Panc1 (cell line): Measurements from ENCODE around the gene FBXO42. TPM values are rescaled to one million over a fixed set of nuclear protein-coding genes. Genes with fewer than 3 reads are reported as not detected.

Experiments
- ATAC-seq: fragments of 200-7000 bp; cut with Tn5 transposase; 2 replicates; pipeline ENCODE4 v1.9.1; 2020; ENCODE audit warnings: mild to moderate bottlenecking, moderate library complexity
- BruUV-seq: library from RNA; stranded (reverse); fragments of 400-500 nt; replicated peaks from 2 replicates; lab custom pipeline; 2021; lab: Mats Ljungman, UMichigan
- CTCF ChIA-PET: fragments of 300-600 bp; sonication (Branson Sonifier 250); formaldehyde crosslinking; loops from one replicate; lab custom pipeline; 2022; ENCODE audit warnings: antibody characterized with exemption; lab: Charles Lee
- POLR2A ChIA-PET: fragments of 300-600 bp; sonication (Branson Sonifier 250); formaldehyde crosslinking; loops from one replicate; lab custom pipeline; 2022; ENCODE audit warnings: antibody characterized with exemption; lab: Charles Lee
- DNase-seq: peaks from one replicate; pipeline ENCODE4 v3.0.0-alpha.2; 2010; ENCODE audit warnings: low read depth, low spot score
- H3K27ac ChIP-seq: 2 replicates; pipeline ENCODE4 v1.5.1; 2011; ENCODE audit warnings: mild to moderate bottlenecking, low read length, inconsistent platforms
- H3K27me3 ChIP-seq: fragments of 200-500 bp; sonication (Bioruptor generic); 2 replicates; pipeline ENCODE4 v1.6.0; 2014; ENCODE audit warnings: low read length, inconsistent platforms; ENCODE audit not compliant: control insufficient read depth, insufficient read depth
- H3K36me3 ChIP-seq: fragments of 200-500 bp; sonication (Bioruptor generic); 2 replicates; pipeline ENCODE4 v1.5.1; 2014; ENCODE audit warnings: inconsistent platforms, mild to moderate bottlenecking, low read length, moderate library complexity; ENCODE audit not compliant: control insufficient read depth, insufficient read depth
- H3K4me1 ChIP-seq: 2 replicates; pipeline ENCODE4 v1.5.1; 2011; ENCODE audit warnings: inconsistent platforms, mild to moderate bottlenecking, low read length, moderate library complexity; ENCODE audit not compliant: control insufficient read depth, insufficient read depth
- H3K4me3 ChIP-seq, 2 experiments: 2 replicates each; pipeline ENCODE4 v1.5.1; 2011 to 2012; ENCODE audit warnings: low read depth in 2 of 2, low read length in 2 of 2, mild to moderate bottlenecking in 2 of 2, inconsistent platforms in 1 of 2, moderate library complexity in 1 of 2
- H3K9me3 ChIP-seq: fragments of 200-500 bp; sonication (Bioruptor generic); 2 replicates; pipeline ENCODE4 v1.5.1; 2014; ENCODE audit warnings: low read depth, mild to moderate bottlenecking, inconsistent platforms, low read length, moderate library complexity; ENCODE audit not compliant: control insufficient read depth, insufficient read depth
- CTCF ChIP-seq: fragments of 450-650 bp; IDR thresholded peaks from 2 replicates; pipeline ENCODE4 v1.5.1; 2017; ENCODE audit warnings: mild to moderate bottlenecking
- POLR2AphosphoS5 ChIP-seq: IDR thresholded peaks from 2 replicates; pipeline ENCODE4 v1.6.1; 2012; ENCODE audit warnings: mild to moderate bottlenecking, low read depth, low read length, moderate library complexity
- SIN3A ChIP-seq: IDR thresholded peaks from 2 replicates; pipeline ENCODE4 v1.6.1; 2012; ENCODE audit warnings: low read depth, mild to moderate bottlenecking, low read length, moderate library complexity, borderline replicate concordance; ENCODE audit not compliant: insufficient read depth
- TCF7L2 ChIP-seq: IDR thresholded peaks from 2 replicates; pipeline ENCODE4 v1.6.1; 2011; ENCODE audit warnings: mild to moderate bottlenecking, low read depth, low read length, inconsistent platforms
- in situ Hi-C: cut with HindIII; loops from 2 replicates; pipeline ENCODE4 v1.10.0; 2016; ENCODE audit warnings: low sequenced_read_pairs, low pct_unique_long_range_greater_than_20kb
- intact Hi-C: fragments of 100-400 bp; cut with micrococcal nuclease; formaldehyde crosslinking; loops from one replicate; pipeline ENCODE4 v1.10.0; 2022; ENCODE audit not compliant: unreplicated experiment
- total RNA-seq: library from RNA; stranded (reverse); gene quantifications from one replicate; pipeline ENCODE4 v1.2.1, GENCODE V29; 2021; ENCODE audit not compliant: unreplicated experiment
- TF ChIP-seq, protein P1 (sequence below), 2 experiments: IDR thresholded peaks; 2 replicates each; pipeline ENCODE4 v1.6.1; 2011 to 2012; ENCODE audit warnings: low read depth in 2 of 2, control low read depth in 1 of 2, low read length in 1 of 2, mild to moderate bottlenecking in 1 of 2, moderate library complexity in 1 of 2; ENCODE audit not compliant: insufficient read depth in 1 of 2

FBXO42 gene
- total RNA-seq, 1 experiment from 2014 or later, result 25.7 TPM

- Histone ChIP-seq H3K9me3 (no peaks in the 10 kb centered on the region), H3K4me1 (peaks cover 43% of the 10 kb centered on the region), H3K27me3 (no peaks in the 10 kb centered on the region), H3K4me3 (no peak overlapping the region), H3K27ac (no peak overlapping the region), H3K36me3 (no peaks in the 10 kb centered on the region)
- in situ Hi-C loops, result no loop called here
- no peak for DNase-seq
- TF ChIP-seq TCF7L2 (no peak), SIN3A (no peak), CTCF (no peak), POLR2AphosphoS5 (no peak)
- TF ChIP-seq, protein P1, sequence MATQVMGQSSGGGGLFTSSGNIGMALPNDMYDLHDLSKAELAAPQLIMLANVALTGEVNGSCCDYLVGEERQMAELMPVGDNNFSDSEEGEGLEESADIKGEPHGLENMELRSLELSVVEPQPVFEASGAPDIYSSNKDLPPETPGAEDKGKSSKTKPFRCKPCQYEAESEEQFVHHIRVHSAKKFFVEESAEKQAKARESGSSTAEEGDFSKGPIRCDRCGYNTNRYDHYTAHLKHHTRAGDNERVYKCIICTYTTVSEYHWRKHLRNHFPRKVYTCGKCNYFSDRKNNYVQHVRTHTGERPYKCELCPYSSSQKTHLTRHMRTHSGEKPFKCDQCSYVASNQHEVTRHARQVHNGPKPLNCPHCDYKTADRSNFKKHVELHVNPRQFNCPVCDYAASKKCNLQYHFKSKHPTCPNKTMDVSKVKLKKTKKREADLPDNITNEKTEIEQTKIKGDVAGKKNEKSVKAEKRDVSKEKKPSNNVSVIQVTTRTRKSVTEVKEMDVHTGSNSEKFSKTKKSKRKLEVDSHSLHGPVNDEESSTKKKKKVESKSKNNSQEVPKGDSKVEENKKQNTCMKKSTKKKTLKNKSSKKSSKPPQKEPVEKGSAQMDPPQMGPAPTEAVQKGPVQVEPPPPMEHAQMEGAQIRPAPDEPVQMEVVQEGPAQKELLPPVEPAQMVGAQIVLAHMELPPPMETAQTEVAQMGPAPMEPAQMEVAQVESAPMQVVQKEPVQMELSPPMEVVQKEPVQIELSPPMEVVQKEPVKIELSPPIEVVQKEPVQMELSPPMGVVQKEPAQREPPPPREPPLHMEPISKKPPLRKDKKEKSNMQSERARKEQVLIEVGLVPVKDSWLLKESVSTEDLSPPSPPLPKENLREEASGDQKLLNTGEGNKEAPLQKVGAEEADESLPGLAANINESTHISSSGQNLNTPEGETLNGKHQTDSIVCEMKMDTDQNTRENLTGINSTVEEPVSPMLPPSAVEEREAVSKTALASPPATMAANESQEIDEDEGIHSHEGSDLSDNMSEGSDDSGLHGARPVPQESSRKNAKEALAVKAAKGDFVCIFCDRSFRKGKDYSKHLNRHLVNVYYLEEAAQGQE (IDR thresholded peaks at IDR 0.05; ENCODE audit: insufficient read depth in 1 of 2, low read depth in 2 of 2, low read length in 1 of 2), result no peak
- ChIA-PET POLR2A (no interaction called here), CTCF (no interaction called here)
- intact Hi-C loops, result no loop called here
- ATAC-seq, result peak; percentile 34; the same call in 1 of the 2 replicates
- no TSS peak for BruUV-seq
Observed at GRCh38 chr1:16393570-16394521, 41.6 kb upstream of the FBXO42 start.

GRCh38 chr1:16392740-16393569 is 40.7 kb upstream of the FBXO42 start:
- ChIA-PET POLR2A (no interaction called here), CTCF (no interaction called here)
- H3K4me3 ChIP-seq, result no peak overlapping the region
- DNase-seq (no peak), ATAC-seq (no peak; the same call in 1 of the 2 replicates)
- H3K36me3 ChIP-seq, result no peaks in the 10 kb centered on the region
- H3K4me1 ChIP-seq, result peaks cover 50% of the 10 kb centered on the region
- no peaks in the 10 kb centered on the region for H3K27me3 ChIP-seq
- TF ChIP-seq POLR2AphosphoS5, result no peak
- TF ChIP-seq TCF7L2, result no peak
- TF ChIP-seq, protein P1 (IDR thresholded peaks at IDR 0.05; ENCODE audit: insufficient read depth in 1 of 2, low read depth in 2 of 2, low read length in 1 of 2), result no peak
- no peak for TF ChIP-seq SIN3A
- TF ChIP-seq CTCF, result no peak
- in situ Hi-C loops, result no loop called here
- BruUV-seq, result no TSS peak
- peak overlapping the region; percentile 44; the same call in 1 of the 2 replicates for H3K27ac ChIP-seq
- intact Hi-C loops, result no loop called here
- no peaks in the 10 kb centered on the region for H3K9me3 ChIP-seq
